Peyer's patch (tissue), 4 donors: ENCODE measurements around the gene GASK1B.

ENCODE experiments used
- POLR2A ChIP-seq, 2 donors: fragments of 450-650 bp; IDR thresholded peaks; one replicate each; pipeline ENCODE4 v1.5.1; 2017; ENCODE audit warnings: antibody characterized with exemption in 2 of 2, mild to moderate bottlenecking in 2 of 2, moderate library complexity in 2 of 2
- TF ChIP-seq, protein P1 (sequence below), 6 experiments: fragments of 450-650 bp in 4 of 6; fragments of 200-600 bp in 2 of 6; sonication (generic) in 1 of 6; IDR thresholded peaks; one replicate each; pipeline ENCODE4 v1.5.1; 2017 to 2019; ENCODE audit warnings: antibody characterized with exemption in 6 of 6, mild to moderate bottlenecking in 3 of 6, moderate library complexity in 1 of 6

DNA sequence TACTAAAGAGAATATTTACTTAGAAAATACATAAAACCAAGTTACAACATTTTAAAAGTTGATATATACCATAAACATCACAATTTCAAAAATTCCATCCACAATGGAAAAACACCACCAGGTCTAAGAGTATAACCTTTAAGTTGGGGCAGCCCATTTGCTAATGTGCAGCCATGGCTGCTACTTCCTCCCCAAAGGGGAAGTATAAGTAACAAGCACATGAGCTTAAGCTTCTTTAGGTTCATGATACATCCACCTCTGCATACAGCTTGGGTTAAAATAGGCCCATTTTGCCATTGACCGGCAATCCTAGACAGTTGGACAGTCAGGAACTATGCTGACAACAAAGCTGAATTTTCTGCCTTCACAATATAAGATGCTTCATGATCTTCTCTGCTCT, 16.6 kb upstream of the GASK1B start:
- TF ChIP-seq, protein P1, sequence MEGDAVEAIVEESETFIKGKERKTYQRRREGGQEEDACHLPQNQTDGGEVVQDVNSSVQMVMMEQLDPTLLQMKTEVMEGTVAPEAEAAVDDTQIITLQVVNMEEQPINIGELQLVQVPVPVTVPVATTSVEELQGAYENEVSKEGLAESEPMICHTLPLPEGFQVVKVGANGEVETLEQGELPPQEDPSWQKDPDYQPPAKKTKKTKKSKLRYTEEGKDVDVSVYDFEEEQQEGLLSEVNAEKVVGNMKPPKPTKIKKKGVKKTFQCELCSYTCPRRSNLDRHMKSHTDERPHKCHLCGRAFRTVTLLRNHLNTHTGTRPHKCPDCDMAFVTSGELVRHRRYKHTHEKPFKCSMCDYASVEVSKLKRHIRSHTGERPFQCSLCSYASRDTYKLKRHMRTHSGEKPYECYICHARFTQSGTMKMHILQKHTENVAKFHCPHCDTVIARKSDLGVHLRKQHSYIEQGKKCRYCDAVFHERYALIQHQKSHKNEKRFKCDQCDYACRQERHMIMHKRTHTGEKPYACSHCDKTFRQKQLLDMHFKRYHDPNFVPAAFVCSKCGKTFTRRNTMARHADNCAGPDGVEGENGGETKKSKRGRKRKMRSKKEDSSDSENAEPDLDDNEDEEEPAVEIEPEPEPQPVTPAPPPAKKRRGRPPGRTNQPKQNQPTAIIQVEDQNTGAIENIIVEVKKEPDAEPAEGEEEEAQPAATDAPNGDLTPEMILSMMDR (IDR thresholded peaks at IDR 0.05) = no peak
- no peak for TF ChIP-seq POLR2A (IDR thresholded peaks at IDR 0.05)
